Stimulated activated CD8-positive, alpha-beta memory T cell treated with anti-CD3 and anti-CD28 coated beads, Interleukin-7, amount 100 ng/mL, for 24 hours (primary cell): Measurements from ENCODE around the gene NEURL2.

Experiments
- DNase-seq: peaks from one replicate; pipeline ENCODE4 v3.0.0-alpha.2; 2020; ENCODE audit warnings: low read depth

NEURL2 gene

GRCh38 chr20:45842169-45842812 is 48.7 kb downstream of the NEURL2 start:
- no peak for DNase-seq

- no peak for DNase-seq
Observed at GRCh38 chr20:45841407-45842129, 49.4 kb downstream of the NEURL2 start.

GRCh38 chr20:45840700-45841198 is 50.3 kb downstream of the NEURL2 start:
- DNase-seq, result no peak
